HEK293T (cell line): ENCODE results near the gene ARHGAP42.

ENCODE experiments used
- CTCF ChIA-PET: fragments of 350-600 bp; formaldehyde crosslinking; extraction: SDS; loops from one replicate; lab custom pipeline; 2021; ENCODE audit warnings: antibody characterized with exemption, inconsistent platforms; lab: Yijun Ruan, JAX
- POLR2A ChIA-PET: fragments of 350-600 bp; formaldehyde crosslinking; extraction: SDS; loops from one replicate; lab custom pipeline; 2020; ENCODE audit warnings: antibody characterized with exemption, inconsistent platforms; lab: Yijun Ruan, JAX
- DNase-seq: peaks from one replicate; pipeline ENCODE4 v3.0.0; 2012; ENCODE audit warnings: mixed read lengths; ENCODE audit errors: extremely low spot score
- ARNT ChIP-seq: fragments of 450-650 bp; IDR thresholded peaks from 2 replicates; pipeline ENCODE4 v1.6.1; 2017; ENCODE audit warnings: mild to moderate bottlenecking
- BHLHE40 ChIP-seq: fragments of 450-650 bp; IDR thresholded peaks from 2 replicates; pipeline ENCODE4 v1.6.1; 2016; ENCODE audit warnings: mild to moderate bottlenecking, moderate library complexity, borderline replicate concordance
- CTBP1 ChIP-seq: fragments of 450-650 bp; IDR thresholded peaks from 2 replicates; pipeline ENCODE4 v1.6.1; 2016; ENCODE audit warnings: borderline replicate concordance
- ELF4 ChIP-seq: fragments of 450-650 bp; IDR thresholded peaks from 2 replicates; pipeline ENCODE4 v1.6.1; 2017; ENCODE audit warnings: antibody characterized with exemption
- FOXA1 ChIP-seq: fragments of 450-650 bp; IDR thresholded peaks from 2 replicates; pipeline ENCODE4 v1.6.1; 2016; ENCODE audit warnings: mild to moderate bottlenecking
- FOXK2 ChIP-seq: fragments of 450-650 bp; IDR thresholded peaks from 2 replicates; pipeline ENCODE4 v1.6.1; 2016; ENCODE audit warnings: mild to moderate bottlenecking
- FOXM1 ChIP-seq: fragments of 450-650 bp; IDR thresholded peaks from 2 replicates; pipeline ENCODE4 v1.6.1; 2017; ENCODE audit warnings: mild to moderate bottlenecking, borderline replicate concordance
- HDGF ChIP-seq: fragments of 450-650 bp; IDR thresholded peaks from 2 replicates; pipeline ENCODE4 v1.6.1; 2017; ENCODE audit warnings: antibody characterized with exemption, borderline replicate concordance
- L3MBTL2 ChIP-seq: fragments of 450-650 bp; conservative IDR thresholded peaks from 2 replicates; pipeline ENCODE4 v1.6.1; 2016; ENCODE audit warnings: mild to moderate bottlenecking
- LEF1 ChIP-seq: fragments of 450-650 bp; IDR thresholded peaks from 2 replicates; pipeline ENCODE4 v1.6.1; 2017; ENCODE audit warnings: mild to moderate bottlenecking, borderline replicate concordance
- NFRKB ChIP-seq: fragments of 450-650 bp; IDR thresholded peaks from 2 replicates; pipeline ENCODE4 v1.6.1; 2016; ENCODE audit warnings: mild to moderate bottlenecking, moderate library complexity
- PKNOX1 ChIP-seq: fragments of 450-650 bp; IDR thresholded peaks from 2 replicates; pipeline ENCODE4 v1.6.1; 2016
- SP1 ChIP-seq: fragments of 450-650 bp; IDR thresholded peaks from 2 replicates; pipeline ENCODE4 v1.6.1; 2017
- SUZ12 ChIP-seq: fragments of 450-650 bp; IDR thresholded peaks from 2 replicates; pipeline ENCODE4 v1.6.1; 2016; ENCODE audit warnings: mild to moderate bottlenecking
- TARDBP ChIP-seq: fragments of 450-650 bp; IDR thresholded peaks from 2 replicates; pipeline ENCODE4 v1.6.1; 2016
- ZNF384 ChIP-seq: fragments of 450-650 bp; IDR thresholded peaks from 2 replicates; pipeline ENCODE4 v1.6.1; 2016

Gene ARHGAP42

GRCh38 chr11:100870138-100870537 is 183.1 kb downstream of the ARHGAP42 start:
- CTCF ChIA-PET = no interaction called here
- POLR2A ChIA-PET = no interaction called here
- no peak for TF ChIP-seq L3MBTL2
- TF ChIP-seq SP1 = no peak
- TF ChIP-seq ARNT = no peak
- no peak for TF ChIP-seq FOXM1
- TF ChIP-seq TARDBP = no peak
- no peak for TF ChIP-seq LEF1
- TF ChIP-seq SUZ12 = no peak
- TF ChIP-seq NFRKB = no peak
- TF ChIP-seq FOXA1 = no peak
- TF ChIP-seq PKNOX1 = no peak
- no peak for TF ChIP-seq FOXK2
- TF ChIP-seq CTBP1 = no peak
- no peak for TF ChIP-seq ZNF384
- no peak for TF ChIP-seq BHLHE40
- no peak for TF ChIP-seq ELF4
- TF ChIP-seq HDGF = no peak
- no peak for DNase-seq

- ChIA-PET POLR2A (no interaction called here), CTCF (no interaction called here)
- TF ChIP-seq FOXA1 (no peak), L3MBTL2 (no peak), SUZ12 (no peak), SP1 (no peak), ELF4 (no peak), TARDBP (no peak)
- no peak for DNase-seq
These were observed 186.1 kb downstream of the ARHGAP42 start for GRCh38 chr11:100872951-100873740.

- DNase-seq = no peak
- TF ChIP-seq FOXK2 (no peak), NFRKB (no peak), L3MBTL2 (no peak), CTBP1 (no peak), BHLHE40 (no peak), SUZ12 (no peak), FOXA1 (no peak), ELF4 (no peak), TARDBP (no peak), LEF1 (no peak), HDGF (no peak), PKNOX1 (no peak), ZNF384 (no peak), SP1 (no peak), ARNT (no peak), FOXM1 (no peak)
- ChIA-PET CTCF (no interaction called here), POLR2A (no interaction called here)
These were observed 187.1 kb downstream of the ARHGAP42 start for GRCh38 chr11:100874203-100874602.

- ChIA-PET CTCF (no interaction called here), POLR2A (no interaction called here)
- TF ChIP-seq FOXK2 (no peak), ARNT (no peak), FOXA1 (no peak), SP1 (no peak), L3MBTL2 (no peak), PKNOX1 (no peak), BHLHE40 (no peak)
- DNase-seq = no peak
These were observed 188.4 kb downstream of the ARHGAP42 start for GRCh38 chr11:100875521-100875869.

- ChIA-PET POLR2A (interaction anchor here (0.8 kb wide), 1 partner anchor 9 kb away, joined by 3 read pairs; no protein-coding TSS in a partner anchor), CTCF (interaction anchor here (0.9 to 1.1 kb wide), 2 partner anchors 8 to 48 kb away, joined by 3 to 4 read pairs; no protein-coding TSS in a partner anchor)
- TF ChIP-seq SP1 (no peak), FOXA1 (no peak), BHLHE40 (no peak), ELF4 (no peak), FOXK2 (no peak), L3MBTL2 (no peak), ZNF384 (no peak), FOXM1 (no peak), TARDBP (no peak), ARNT (0 out of 2 replicates have a peak, but pooled peaks have one; percentile 23), SUZ12 (no peak), HDGF (no peak), LEF1 (no peak), NFRKB (no peak), PKNOX1 (peak; percentile 68), CTBP1 (peak; percentile 80; the same call in 1 of the 2 replicates)
- peak; percentile 46 for DNase-seq
These were observed 189.9 kb downstream of the ARHGAP42 start for GRCh38 chr11:100876815-100877520.
